Measurements from ENCODE around the gene CSTB.

The CSTB gene

GRCh38 chr21:43810505-43811261 is 34.6 kb upstream of the CSTB start:
- DNase-seq, result peak; percentile 44

GRCh38 chr21:43809853-43810504 is 33.9 kb upstream of the CSTB start:
- no peak for DNase-seq

GRCh38 chr21:43809346-43809799 is 33.3 kb upstream of the CSTB start:
- DNase-seq, result no peak

- DNase-seq, result no peak
Measured at GRCh38 chr21:43808832-43809251, 32.7 kb upstream of the CSTB start.

DNA sequence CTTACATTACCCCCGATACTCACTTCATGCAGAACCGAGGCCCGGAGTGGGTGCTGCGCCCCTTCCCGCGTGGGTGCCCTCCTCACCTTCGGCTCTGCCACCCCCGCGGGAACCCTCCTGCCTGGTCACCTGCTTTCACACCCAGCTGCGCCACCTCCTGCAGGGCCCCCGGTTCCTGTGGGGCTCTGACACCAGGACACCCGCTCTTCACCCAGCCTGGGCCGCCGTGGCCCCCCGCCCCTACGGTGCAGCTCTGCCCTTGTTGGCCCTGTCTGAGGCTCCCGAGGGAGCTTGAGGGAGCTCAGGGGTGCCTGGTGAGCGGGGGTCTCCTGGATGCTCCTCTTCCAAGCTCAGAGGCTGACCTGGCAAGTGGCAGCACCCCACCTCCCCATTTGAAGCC is 32.3 kb upstream of the CSTB start:
- DNase-seq, result no peak

DNA sequence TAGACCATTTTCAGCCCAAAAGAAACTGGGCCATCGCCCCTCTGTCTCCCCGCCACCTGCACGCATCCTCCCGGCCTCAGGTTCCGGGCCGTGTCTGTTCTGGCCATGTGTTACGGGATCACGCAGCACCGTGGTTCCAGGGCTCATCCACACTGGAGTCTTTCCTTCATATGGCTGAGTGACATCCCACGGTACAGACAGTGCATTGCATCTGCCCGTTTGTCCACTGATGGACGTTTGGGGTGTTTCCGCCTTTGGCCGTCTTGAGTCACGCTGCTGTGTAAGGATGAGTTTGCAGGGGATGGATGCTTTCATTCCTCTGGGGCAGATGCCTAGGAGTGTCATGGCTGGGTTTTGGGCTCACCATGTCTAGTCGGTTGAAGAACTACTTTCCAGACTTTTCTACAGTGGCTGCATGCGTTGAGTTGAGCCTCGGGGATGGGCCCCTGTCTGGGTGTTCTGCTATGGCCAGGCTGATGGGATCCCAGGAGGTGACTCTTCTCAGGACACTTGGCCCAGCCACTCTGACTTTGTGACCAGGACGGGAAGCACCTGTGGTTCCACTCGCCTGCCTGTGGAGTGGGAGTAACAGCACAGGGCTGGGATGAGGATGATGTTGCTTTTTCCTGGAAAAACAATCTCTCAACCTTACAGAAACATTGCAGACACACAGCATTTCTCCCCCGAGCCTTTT is 30.1 kb upstream of the CSTB start:
- DNase-seq, result no peak

DNA sequence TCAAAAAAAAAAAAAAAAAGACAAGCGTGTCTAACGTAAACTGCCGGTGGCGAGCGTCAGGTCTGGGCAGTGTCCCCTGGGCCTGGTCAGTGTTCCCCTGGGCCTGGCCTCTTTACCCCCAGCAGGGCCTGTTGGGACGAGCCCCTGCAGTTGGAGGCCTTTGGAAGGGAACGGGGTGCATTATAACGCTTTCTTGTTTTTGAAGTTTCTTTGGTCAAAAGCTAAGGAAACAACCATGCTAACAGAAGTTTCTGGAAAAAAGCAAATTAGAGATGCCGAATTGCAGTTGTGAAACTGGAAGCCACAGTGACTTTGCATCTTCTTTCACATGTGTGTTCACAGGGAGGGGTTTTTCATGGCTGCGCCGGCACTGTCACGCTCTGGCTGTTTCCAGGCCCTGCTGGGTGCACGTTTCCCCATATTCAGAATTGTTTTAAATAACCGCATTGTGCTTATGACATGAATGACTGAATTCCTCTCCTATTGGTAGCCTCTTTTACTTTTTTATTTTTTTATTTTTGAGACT is 29.2 kb upstream of the CSTB start:
- no peak for DNase-seq

DNA sequence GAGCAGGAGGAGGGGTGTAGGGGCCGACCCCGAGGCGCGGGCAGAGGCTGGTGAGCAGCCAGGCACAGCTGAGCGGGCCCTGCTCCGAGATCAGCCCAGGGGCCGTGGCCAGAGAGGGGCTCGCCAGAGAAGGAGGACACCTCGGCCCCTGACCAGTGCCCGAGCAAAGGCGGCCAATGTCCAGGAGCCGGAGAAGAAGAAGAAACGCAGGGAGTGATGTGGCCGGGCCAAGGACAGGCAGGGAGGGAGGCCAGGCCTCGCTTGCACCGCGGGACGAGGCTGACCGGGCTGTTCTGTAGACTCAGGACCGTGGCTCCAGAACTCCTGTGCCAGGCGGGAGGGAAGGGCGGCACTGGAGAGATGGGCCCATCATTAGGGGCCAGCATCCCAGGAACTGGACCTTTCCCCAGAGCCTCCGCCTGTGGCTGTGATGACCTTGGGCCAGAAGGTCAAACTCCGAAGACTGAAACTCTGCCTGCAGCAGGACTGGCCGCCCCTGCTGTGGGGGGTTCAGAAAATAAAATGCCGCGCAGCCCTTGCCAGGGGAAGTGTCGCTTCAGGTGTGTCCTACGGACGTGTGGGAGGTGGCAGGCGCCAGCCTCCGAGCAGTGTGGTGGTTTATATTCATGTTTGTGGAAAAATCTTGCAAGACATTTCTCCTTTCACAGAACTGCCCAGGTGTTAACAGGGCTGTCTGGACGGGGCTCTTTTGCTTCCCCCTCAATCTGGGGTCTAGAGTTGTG is 27.6 kb upstream of the CSTB start:
- DNase-seq, result no peak

- no peak for DNase-seq
Measured at GRCh38 chr21:43802713-43803313, 26.7 kb upstream of the CSTB start.

DNA sequence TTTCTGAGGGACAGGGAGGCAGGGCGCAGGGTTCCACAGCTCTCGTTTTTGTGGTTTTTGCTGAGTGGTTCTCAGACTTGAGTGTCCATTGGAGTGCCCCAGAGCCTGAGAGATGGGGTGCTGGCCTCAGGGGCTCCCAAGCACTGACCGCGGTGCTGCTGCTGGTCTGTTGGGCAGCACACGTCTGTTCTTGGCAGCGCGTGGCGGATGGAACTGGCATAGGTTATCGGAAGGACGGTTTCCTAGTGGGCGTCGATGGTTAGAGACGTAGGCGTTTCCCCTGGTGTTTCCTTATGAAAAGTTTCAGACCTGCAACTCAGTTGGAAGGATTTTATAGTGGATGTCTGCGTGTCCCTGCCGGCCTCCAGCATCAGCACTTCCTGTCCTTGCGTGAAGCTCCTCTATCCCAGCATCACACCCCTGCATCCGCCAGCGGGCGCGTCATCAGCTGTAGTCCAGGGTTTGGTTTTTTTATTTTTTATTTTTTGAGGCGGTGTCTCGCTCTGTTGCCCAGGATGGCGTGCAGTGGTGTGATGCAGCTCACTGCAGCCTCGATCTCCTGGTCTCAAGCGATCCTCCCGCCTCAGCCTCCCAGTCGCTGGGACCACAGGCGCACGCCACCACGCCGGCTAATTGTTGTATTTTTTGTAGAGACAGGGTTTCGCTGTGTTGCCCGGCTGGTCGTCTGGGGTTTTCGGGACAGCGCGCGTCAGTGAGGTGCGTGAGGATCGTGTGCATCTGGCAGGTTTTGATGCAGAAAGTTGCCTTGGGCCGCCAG is 25.1 kb upstream of the CSTB start:
- DNase-seq, result no peak

- no peak for DNase-seq
Measured at GRCh38 chr21:43800566-43800965, 24.5 kb upstream of the CSTB start.

- no peak for DNase-seq
Measured at GRCh38 chr21:43800124-43800523, 24.0 kb upstream of the CSTB start.

DNA sequence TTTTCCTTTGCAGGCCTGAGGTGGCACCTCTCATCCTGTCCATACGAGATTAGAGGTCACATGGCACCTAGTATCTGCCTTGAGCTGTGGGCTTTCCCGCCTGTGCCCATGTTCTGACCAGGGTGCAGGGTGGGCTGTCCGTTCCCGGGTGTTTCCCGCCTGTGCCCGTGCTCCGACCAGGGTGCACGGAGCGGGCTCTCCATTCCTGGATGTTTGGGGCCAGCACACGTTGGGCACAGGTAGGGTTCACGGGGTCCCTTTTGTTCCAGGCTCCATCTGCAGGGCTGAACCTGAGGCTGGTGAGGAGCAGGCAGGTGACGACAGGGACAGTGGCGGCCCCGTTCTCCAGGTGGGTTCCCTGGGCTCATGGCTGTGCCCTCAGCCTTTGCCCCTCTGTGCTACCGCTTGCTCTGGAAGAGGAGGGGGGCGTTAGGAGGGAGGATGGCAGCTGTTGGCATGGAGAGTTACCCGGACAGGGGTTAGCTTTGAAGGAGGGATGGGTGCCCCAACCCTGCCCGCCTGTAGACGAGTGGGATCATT is 23.3 kb upstream of the CSTB start:
- no peak for DNase-seq

DNA sequence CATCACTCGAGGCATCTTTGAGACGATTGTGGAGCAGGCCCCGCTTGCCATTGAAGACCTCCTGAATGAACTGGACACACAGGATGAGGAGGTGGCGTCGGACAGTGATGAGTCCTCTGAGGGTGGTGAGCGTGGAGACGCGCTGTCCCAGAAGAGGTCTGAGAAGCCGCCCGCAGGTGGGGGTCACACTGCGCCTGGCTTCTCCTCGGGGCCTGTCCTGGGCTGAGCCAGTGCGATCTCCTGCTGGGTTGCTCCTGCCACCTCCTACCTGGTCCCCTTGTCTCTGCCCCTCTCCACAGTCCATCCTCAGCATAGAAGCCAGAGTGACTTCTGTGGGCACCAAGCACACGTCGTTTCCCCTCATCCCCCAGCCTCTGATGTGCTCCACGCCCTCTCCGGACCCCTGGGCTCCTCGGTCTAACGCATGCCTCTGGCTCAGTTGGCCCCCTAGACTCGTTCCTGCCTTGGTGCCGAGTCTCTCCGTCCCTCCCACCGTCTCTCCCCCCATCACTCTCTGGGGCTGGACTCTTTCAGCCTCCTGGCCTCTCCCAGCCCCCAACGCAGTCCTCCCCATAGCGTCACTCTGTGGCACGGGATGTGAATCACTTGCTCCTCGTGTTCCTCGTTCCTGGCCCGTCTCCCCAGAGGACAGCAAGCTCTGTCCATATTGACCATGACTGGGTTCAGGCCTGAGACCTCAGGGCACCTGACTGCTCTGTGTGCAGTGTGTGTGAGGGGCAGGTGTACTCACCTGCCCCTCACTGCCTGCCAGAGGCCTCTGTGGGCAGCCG is 22.0 kb upstream of the CSTB start:
- no peak for DNase-seq

GRCh38 chr21:43797415-43797814 is 21.3 kb upstream of the CSTB start:
- no peak for DNase-seq

GRCh38 chr21:43794857-43795256 is 18.7 kb upstream of the CSTB start:
- DNase-seq, result no peak

- no peak for DNase-seq
Measured at GRCh38 chr21:43794311-43794710, 18.2 kb upstream of the CSTB start.

DNA sequence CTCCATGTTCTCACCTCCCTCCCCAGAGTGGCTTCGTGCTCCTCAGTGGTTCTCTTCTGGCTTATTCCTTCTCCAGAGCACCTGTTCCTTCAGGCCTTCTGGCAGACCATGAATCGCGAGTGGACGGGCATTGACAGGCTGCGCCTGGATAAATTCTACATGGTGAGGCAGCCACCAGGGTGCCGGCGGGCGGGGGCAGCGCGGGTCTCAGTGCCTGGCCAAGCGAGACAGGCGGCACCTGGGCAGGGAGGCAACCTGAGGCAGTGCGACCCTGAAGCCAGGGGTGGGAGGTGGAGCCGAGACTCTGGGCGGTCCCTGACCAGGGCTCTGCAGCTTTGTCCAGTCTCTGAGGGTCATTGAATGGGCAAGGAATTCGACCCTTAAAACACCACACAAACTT is 17.1 kb upstream of the CSTB start:
- no peak for DNase-seq

DNA sequence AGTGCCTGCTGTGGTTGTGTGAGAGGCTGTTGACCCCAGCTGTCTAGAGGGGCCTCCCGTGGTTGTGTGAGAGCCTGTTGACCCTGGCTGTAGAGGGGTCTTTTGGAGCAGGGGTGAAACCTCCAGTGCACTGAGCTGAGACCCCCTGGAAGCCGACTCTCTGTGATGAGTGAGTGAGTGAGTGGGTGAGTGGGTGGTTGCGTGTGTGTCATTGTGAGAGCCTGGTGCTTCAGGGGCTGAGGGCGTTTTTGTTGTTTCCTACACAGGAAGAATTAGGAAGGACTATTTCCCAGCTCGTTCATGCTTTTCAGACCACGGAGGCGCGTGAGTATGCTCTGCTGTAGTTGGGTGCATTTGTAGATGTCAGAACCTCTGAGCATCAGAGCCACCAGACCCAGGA is 16.3 kb upstream of the CSTB start:
- DNase-seq, result no peak

GRCh38 chr21:43790010-43790524 is 14.0 kb upstream of the CSTB start:
- DNase-seq, result no peak

Measured in NCI-H774 (cell line).